Measurements from ENCODE around the gene MRPL24.

- TF ChIP-seq POLR2A (conservative IDR thresholded peaks at IDR 0.05) = no peak
- TF ChIP-seq, protein P1, sequence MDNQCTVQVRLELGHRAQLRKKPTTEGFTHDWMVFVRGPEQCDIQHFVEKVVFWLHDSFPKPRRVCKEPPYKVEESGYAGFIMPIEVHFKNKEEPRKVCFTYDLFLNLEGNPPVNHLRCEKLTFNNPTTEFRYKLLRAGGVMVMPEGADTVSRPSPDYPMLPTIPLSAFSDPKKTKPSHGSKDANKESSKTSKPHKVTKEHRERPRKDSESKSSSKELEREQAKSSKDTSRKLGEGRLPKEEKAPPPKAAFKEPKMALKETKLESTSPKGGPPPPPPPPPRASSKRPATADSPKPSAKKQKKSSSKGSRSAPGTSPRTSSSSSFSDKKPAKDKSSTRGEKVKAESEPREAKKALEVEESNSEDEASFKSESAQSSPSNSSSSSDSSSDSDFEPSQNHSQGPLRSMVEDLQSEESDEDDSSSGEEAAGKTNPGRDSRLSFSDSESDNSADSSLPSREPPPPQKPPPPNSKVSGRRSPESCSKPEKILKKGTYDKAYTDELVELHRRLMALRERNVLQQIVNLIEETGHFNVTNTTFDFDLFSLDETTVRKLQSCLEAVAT (IDR thresholded peaks at IDR 0.05) = no peak
- TF ChIP-seq CREBBP (IDR thresholded peaks at IDR 0.05; ENCODE audit: low read depth, low read length) = no peak
- TF ChIP-seq ATF6 (CRISPR knock-in tag; IDR thresholded peaks at IDR 0.05) = no peak
- TF ChIP-seq, protein P2, sequence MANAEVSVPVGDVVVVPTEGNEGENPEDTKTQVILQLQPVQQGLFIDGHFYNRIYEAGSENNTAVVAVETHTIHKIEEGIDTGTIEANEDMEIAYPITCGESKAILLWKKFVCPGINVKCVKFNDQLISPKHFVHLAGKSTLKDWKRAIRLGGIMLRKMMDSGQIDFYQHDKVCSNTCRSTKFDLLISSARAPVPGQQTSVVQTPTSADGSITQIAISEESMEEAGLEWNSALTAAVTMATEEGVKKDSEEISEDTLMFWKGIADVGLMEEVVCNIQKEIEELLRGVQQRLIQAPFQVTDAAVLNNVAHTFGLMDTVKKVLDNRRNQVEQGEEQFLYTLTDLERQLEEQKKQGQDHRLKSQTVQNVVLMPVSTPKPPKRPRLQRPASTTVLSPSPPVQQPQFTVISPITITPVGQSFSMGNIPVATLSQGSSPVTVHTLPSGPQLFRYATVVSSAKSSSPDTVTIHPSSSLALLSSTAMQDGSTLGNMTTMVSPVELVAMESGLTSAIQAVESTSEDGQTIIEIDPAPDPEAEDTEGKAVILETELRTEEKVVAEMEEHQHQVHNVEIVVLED (CRISPR knock-in tag; IDR thresholded peaks at IDR 0.05) = no peak
- no peak for TF ChIP-seq ZBTB33 (CRISPR knock-in tag; IDR thresholded peaks at IDR 0.05)
- TF ChIP-seq, protein P3, sequence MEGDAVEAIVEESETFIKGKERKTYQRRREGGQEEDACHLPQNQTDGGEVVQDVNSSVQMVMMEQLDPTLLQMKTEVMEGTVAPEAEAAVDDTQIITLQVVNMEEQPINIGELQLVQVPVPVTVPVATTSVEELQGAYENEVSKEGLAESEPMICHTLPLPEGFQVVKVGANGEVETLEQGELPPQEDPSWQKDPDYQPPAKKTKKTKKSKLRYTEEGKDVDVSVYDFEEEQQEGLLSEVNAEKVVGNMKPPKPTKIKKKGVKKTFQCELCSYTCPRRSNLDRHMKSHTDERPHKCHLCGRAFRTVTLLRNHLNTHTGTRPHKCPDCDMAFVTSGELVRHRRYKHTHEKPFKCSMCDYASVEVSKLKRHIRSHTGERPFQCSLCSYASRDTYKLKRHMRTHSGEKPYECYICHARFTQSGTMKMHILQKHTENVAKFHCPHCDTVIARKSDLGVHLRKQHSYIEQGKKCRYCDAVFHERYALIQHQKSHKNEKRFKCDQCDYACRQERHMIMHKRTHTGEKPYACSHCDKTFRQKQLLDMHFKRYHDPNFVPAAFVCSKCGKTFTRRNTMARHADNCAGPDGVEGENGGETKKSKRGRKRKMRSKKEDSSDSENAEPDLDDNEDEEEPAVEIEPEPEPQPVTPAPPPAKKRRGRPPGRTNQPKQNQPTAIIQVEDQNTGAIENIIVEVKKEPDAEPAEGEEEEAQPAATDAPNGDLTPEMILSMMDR (IDR thresholded peaks at IDR 0.05 in 2 of 3, conservative IDR thresholded peaks at IDR 0.05 in 1 of 3; ENCODE audit: insufficient read depth in 2 of 3, low read depth in 1 of 3, low read length in 3 of 3) = no peak
These were observed 6.8 kb downstream of the MRPL24 start for GRCh38 chr1:156733989-156734584.
